ENCODE data around the gene F10.
"Not testable (repeated sequence)": the region's sequence is repeated elsewhere in the genome, so short reads cannot be mapped to it uniquely, and the experiment has no call there.

The F10 gene

GRCh38 chr13:113155201-113155600, 32.6 kb downstream of the F10 start:
- no peak overlapping the region for H3K27ac ChIP-seq (ENCODE audit: low read depth in 2 of 2, low read length in 2 of 2)
- H3K9ac ChIP-seq (ENCODE audit: low read depth in 1 of 2, low read length in 2 of 2), result no peak overlapping the region
- no peaks in the 10 kb centered on the region for H3K36me3 ChIP-seq (ENCODE audit: control insufficient read depth in 2 of 2, insufficient read depth in 2 of 2, low read length in 2 of 2)
- H3K27me3 ChIP-seq (ENCODE audit: control insufficient read depth in 2 of 2, insufficient read depth in 2 of 2, low read length in 2 of 2), result peaks cover 4 to 11% of the 10 kb centered on the region in 2 donors
- no peaks in the 10 kb centered on the region for H3K9me3 ChIP-seq (ENCODE audit: control insufficient read depth in 2 of 2, low read length in 2 of 2)
- H3K4me1 ChIP-seq (ENCODE audit: control insufficient read depth in 2 of 2, insufficient read depth in 2 of 2, low read length in 2 of 2), result peaks cover 8 to 12% of the 10 kb centered on the region in 2 donors
- H3K4me3 ChIP-seq (ENCODE audit: low read length in 2 of 2), result no peak overlapping the region

- peaks cover 8 to 12% of the 10 kb centered on the region in 2 donors for H3K4me1 ChIP-seq (ENCODE audit: control insufficient read depth in 2 of 2, insufficient read depth in 2 of 2, low read length in 2 of 2)
- H3K9me3 ChIP-seq (ENCODE audit: control insufficient read depth in 2 of 2, low read length in 2 of 2), result no peaks in the 10 kb centered on the region
- no peak overlapping the region for H3K4me3 ChIP-seq (ENCODE audit: low read length in 2 of 2)
- H3K27me3 ChIP-seq (ENCODE audit: control insufficient read depth in 2 of 2, insufficient read depth in 2 of 2, low read length in 2 of 2), result peaks cover 5 to 12% of the 10 kb centered on the region in 2 donors
- no peak overlapping the region for H3K27ac ChIP-seq (ENCODE audit: low read depth in 2 of 2, low read length in 2 of 2)
- no peaks in the 10 kb centered on the region for H3K36me3 ChIP-seq (ENCODE audit: control insufficient read depth in 2 of 2, insufficient read depth in 2 of 2, low read length in 2 of 2)
- no peak overlapping the region for H3K9ac ChIP-seq (ENCODE audit: low read depth in 1 of 2, low read length in 2 of 2)
These were observed 33.5 kb downstream of the F10 start for GRCh38 chr13:113155982-113156655.

GRCh38 chr13:113157206-113157928, 34.8 kb downstream of the F10 start:
- Histone ChIP-seq H3K36me3 (ENCODE audit: control insufficient read depth in 2 of 2, insufficient read depth in 2 of 2, low read length in 2 of 2) (no peaks in the 10 kb centered on the region), H3K27ac (ENCODE audit: low read depth in 2 of 2, low read length in 2 of 2) (no peak overlapping the region), H3K9me3 (ENCODE audit: control insufficient read depth in 2 of 2, low read length in 2 of 2) (no peaks in the 10 kb centered on the region), H3K27me3 (ENCODE audit: control insufficient read depth in 2 of 2, insufficient read depth in 2 of 2, low read length in 2 of 2) (peaks cover 5 to 12% of the 10 kb centered on the region in 2 donors), H3K9ac (ENCODE audit: low read depth in 1 of 2, low read length in 2 of 2) (no peak overlapping the region), H3K4me1 (ENCODE audit: control insufficient read depth in 2 of 2, insufficient read depth in 2 of 2, low read length in 2 of 2) (peaks cover 8 to 12% of the 10 kb centered on the region in 2 donors), H3K4me3 (ENCODE audit: low read length in 2 of 2) (no peak overlapping the region)

GRCh38 chr13:113157929-113158747, 35.5 kb downstream of the F10 start, which contains the start of gene PROZ:
PROZ (plus strand) TSS chr13:113158648; CDS start chr13:113158661, 13 bp downstream.
- no peak within 1 kb of the TSS for H3K4me3 ChIP-seq (ENCODE audit: low read length in 2 of 2)

GRCh38 chr13:113158946-113159345, 36.3 kb downstream of the F10 start:
- Histone ChIP-seq H3K27me3 (ENCODE audit: control insufficient read depth in 2 of 2, insufficient read depth in 2 of 2, low read length in 2 of 2) (peaks cover 9 to 17% of the 10 kb centered on the region in 2 donors), H3K9ac (ENCODE audit: low read depth in 1 of 2, low read length in 2 of 2) (no peak overlapping the region), H3K4me1 (ENCODE audit: control insufficient read depth in 2 of 2, insufficient read depth in 2 of 2, low read length in 2 of 2) (peaks cover 0 to 2% of the 10 kb centered on the region in 2 donors), H3K36me3 (ENCODE audit: control insufficient read depth in 2 of 2, insufficient read depth in 2 of 2, low read length in 2 of 2) (no peaks in the 10 kb centered on the region), H3K4me3 (ENCODE audit: low read length in 2 of 2) (no peak overlapping the region), H3K9me3 (ENCODE audit: control insufficient read depth in 2 of 2, low read length in 2 of 2) (no peaks in the 10 kb centered on the region), H3K27ac (ENCODE audit: low read depth in 2 of 2, low read length in 2 of 2) (no peak overlapping the region)

More at GRCh38 chr13:113157929-113158747, 35.5 kb downstream of the F10 start, which contains the start of gene PROZ:
- no peaks in the 10 kb centered on the region for H3K9me3 ChIP-seq (ENCODE audit: control insufficient read depth in 2 of 2, low read length in 2 of 2)
- H3K36me3 ChIP-seq (ENCODE audit: control insufficient read depth in 2 of 2, insufficient read depth in 2 of 2, low read length in 2 of 2), result no peaks in the 10 kb centered on the region
- H3K4me1 ChIP-seq (ENCODE audit: control insufficient read depth in 2 of 2, insufficient read depth in 2 of 2, low read length in 2 of 2), result peaks cover 5 to 7% of the 10 kb centered on the region in 2 donors
- no peak within 1 kb of the TSS for H3K9ac ChIP-seq (ENCODE audit: low read depth in 1 of 2, low read length in 2 of 2)
- H3K27me3 ChIP-seq (ENCODE audit: control insufficient read depth in 2 of 2, insufficient read depth in 2 of 2, low read length in 2 of 2), result peaks cover 8 to 11% of the 10 kb centered on the region in 2 donors
- no peak within 1 kb of the TSS for H3K27ac ChIP-seq (ENCODE audit: low read depth in 2 of 2, low read length in 2 of 2)

GRCh38 chr13:113159701-113160100, 37.1 kb downstream of the F10 start:
- H3K4me1 ChIP-seq (ENCODE audit: control insufficient read depth in 2 of 2, insufficient read depth in 2 of 2, low read length in 2 of 2), result no peaks in the 10 kb centered on the region
- no peak overlapping the region for H3K27ac ChIP-seq (ENCODE audit: low read depth in 2 of 2, low read length in 2 of 2)
- no peaks in the 10 kb centered on the region for H3K9me3 ChIP-seq (ENCODE audit: control insufficient read depth in 2 of 2, low read length in 2 of 2)
- no peaks in the 10 kb centered on the region for H3K36me3 ChIP-seq (ENCODE audit: control insufficient read depth in 2 of 2, insufficient read depth in 2 of 2, low read length in 2 of 2)
- H3K27me3 ChIP-seq (ENCODE audit: control insufficient read depth in 2 of 2, insufficient read depth in 2 of 2, low read length in 2 of 2), result peaks cover 9 to 17% of the 10 kb centered on the region in 2 donors
- H3K4me3 ChIP-seq (ENCODE audit: low read length in 2 of 2), result no peak overlapping the region
- H3K9ac ChIP-seq (ENCODE audit: low read depth in 1 of 2, low read length in 2 of 2), result no peak overlapping the region

- Histone ChIP-seq H3K4me3 (ENCODE audit: low read length in 2 of 2) (no peak overlapping the region), H3K36me3 (ENCODE audit: control insufficient read depth in 2 of 2, insufficient read depth in 2 of 2, low read length in 2 of 2) (no peaks in the 10 kb centered on the region)
These were observed 38.4 kb downstream of the F10 start for GRCh38 chr13:113160983-113161382.

GRCh38 chr13:113161433-113161832, 38.8 kb downstream of the F10 start:
- no peak overlapping the region for H3K9ac ChIP-seq (ENCODE audit: low read depth in 1 of 2, low read length in 2 of 2)
- no peaks in the 10 kb centered on the region for H3K9me3 ChIP-seq (ENCODE audit: control insufficient read depth in 2 of 2, low read length in 2 of 2)
- peaks cover 2 to 3% of the 10 kb centered on the region in 2 donors for H3K4me1 ChIP-seq (ENCODE audit: control insufficient read depth in 2 of 2, insufficient read depth in 2 of 2, low read length in 2 of 2)
- H3K36me3 ChIP-seq (ENCODE audit: control insufficient read depth in 2 of 2, insufficient read depth in 2 of 2, low read length in 2 of 2), result no peaks in the 10 kb centered on the region
- H3K27ac ChIP-seq (ENCODE audit: low read depth in 2 of 2, low read length in 2 of 2), result no peak overlapping the region
- H3K4me3 ChIP-seq (ENCODE audit: low read length in 2 of 2), result no peak overlapping the region
- peaks cover 9 to 17% of the 10 kb centered on the region in 2 donors for H3K27me3 ChIP-seq (ENCODE audit: control insufficient read depth in 2 of 2, insufficient read depth in 2 of 2, low read length in 2 of 2)

More at GRCh38 chr13:113160983-113161382, 38.4 kb downstream of the F10 start:
- H3K27ac ChIP-seq (ENCODE audit: low read depth in 2 of 2, low read length in 2 of 2), result no peak overlapping the region
- H3K4me1 ChIP-seq (ENCODE audit: control insufficient read depth in 2 of 2, insufficient read depth in 2 of 2, low read length in 2 of 2), result no peaks in the 10 kb centered on the region
- no peaks in the 10 kb centered on the region for H3K9me3 ChIP-seq (ENCODE audit: control insufficient read depth in 2 of 2, low read length in 2 of 2)
- peaks cover 9 to 17% of the 10 kb centered on the region in 2 donors for H3K27me3 ChIP-seq (ENCODE audit: control insufficient read depth in 2 of 2, insufficient read depth in 2 of 2, low read length in 2 of 2)
- no peak overlapping the region for H3K9ac ChIP-seq (ENCODE audit: low read depth in 1 of 2, low read length in 2 of 2)

GRCh38 chr13:113161975-113162374, 39.4 kb downstream of the F10 start:
- H3K9ac ChIP-seq (ENCODE audit: low read depth in 1 of 2, low read length in 2 of 2); H3K27ac ChIP-seq (ENCODE audit: low read depth in 2 of 2, low read length in 2 of 2); H3K36me3 ChIP-seq (ENCODE audit: control insufficient read depth in 2 of 2, insufficient read depth in 2 of 2, low read length in 2 of 2); H3K4me3 ChIP-seq (ENCODE audit: low read length in 2 of 2); H3K4me1 ChIP-seq (ENCODE audit: control insufficient read depth in 2 of 2, insufficient read depth in 2 of 2, low read length in 2 of 2); H3K9me3 ChIP-seq (ENCODE audit: control insufficient read depth in 2 of 2, low read length in 2 of 2): not testable (repeated sequence)
- peaks cover 9 to 17% of the 10 kb centered on the region in 2 donors for H3K27me3 ChIP-seq (ENCODE audit: control insufficient read depth in 2 of 2, insufficient read depth in 2 of 2, low read length in 2 of 2)

All from mucosa of rectum (tissue), 2 donors.